HK-2 (cell line): ENCODE measurements around the gene PFKFB1.
"Not testable (repeated sequence)": the region's sequence is repeated elsewhere in the genome, so short reads cannot be mapped to it uniquely, and the experiment has no call there.

Experiments
- DNase-seq: peaks from one replicate; pipeline ENCODE4 v3.0.0-alpha.2; 2018; ENCODE audit not compliant: unreplicated experiment

PFKFB1 gene

DNA sequence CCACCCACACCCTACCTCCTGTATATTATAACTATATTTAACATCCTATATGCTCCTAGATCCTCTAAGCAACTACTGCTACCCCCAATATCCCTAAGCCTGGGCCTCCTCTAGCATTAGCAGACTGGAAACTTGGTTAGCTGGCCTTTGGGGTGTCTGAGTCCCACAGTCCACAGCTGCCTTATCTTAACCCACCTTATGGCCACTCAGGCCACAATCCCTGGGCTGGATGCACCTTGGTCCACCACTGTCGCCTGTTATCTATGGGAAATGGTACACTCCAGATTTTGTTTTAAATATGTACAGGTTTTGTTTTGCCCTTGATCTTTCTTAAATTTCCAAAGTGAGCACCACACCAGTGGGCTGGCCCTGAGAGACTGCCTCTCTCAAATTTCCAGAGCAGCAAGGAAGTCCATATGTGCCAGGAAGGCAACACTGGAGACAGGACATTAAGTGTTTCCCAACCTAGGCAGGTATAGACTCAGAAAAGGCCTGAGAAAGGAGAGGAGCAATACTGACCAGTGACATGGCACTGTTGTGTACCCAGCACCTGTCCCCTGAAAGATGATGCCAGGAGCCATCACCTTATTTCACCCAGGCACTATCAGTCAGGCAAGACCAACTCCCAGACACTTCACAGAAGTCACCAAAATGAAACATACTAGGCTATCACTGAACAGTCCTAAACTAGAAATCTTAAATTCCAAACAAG lies 921 bp downstream of the PFKFB1 start:
- no peak for DNase-seq

DNA sequence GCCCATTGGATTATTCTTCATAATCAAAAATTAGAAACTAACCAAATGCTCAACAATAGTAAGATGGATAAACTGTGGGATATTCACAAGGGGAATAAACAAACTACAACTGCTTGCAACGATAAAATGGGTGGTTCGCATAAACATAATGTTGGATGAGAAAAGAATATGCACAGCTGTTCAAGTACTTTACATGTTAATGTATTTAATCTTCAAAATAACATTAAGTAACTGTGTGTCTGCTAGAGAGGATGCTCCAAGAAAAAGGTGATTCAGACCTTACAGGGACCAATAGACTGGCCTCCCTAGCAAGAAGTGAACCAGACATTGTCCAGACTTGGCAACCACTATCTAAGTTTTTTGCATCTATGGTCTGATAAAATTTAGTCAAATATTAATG lies 2.3 kb downstream of the PFKFB1 start:
- DNase-seq, result no peak

DNA sequence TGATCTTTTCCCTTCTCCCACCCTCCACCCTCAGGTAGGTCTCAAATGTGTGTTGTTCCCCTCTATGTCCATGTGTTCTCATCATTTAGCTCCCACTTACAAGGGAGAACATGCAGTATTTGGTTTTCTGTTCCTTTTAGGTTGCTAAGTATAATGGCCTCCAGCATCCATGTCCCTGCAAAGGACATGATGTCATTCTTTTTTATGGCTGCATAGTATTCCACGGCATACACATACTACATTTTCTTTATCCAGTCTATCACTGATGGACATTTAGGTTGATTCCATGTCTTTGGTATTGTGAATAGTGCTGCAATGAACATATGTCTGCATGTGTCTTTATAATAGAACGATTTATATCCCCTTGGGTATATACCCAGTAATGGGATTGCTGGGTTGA lies 10.7 kb downstream of the PFKFB1 start:
- not testable (repeated sequence) for DNase-seq

DNA sequence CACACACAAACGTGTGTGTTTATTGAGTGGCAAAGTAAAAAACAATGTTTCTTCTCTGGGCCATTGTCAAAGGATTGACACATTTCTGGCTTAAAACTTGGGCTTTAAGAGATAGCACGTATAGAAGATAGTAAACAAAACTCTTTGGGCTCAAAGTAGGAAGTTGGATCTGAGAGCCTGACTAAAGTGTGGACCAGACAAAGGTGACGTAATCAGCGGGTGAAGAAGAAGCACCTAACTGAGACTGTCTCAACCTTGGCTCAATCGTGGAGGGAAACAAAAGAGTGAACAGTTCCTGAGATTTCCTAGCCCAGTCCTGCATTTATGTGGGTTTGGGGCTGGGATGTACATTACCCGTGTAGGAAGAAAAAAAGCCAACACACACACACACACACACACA lies 13.7 kb downstream of the PFKFB1 start:
- DNase-seq, result no peak

DNA sequence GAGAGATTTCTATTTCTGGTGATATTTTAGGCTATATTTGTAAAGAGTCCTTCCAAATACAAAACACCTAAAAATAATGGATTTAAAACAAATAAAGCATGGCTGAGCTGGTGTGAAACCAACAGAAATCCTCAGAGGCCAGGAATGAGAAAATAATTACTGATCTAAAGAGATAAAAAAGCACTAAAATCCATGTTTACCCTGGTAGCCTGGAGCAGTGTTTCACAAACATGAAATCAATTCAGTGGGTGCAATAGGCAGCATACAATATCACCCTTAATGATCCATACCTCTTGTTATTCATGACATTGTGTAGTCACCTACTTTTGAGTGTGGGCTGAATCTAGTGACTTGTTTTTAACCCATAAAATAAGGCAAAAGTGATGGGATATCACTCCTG lies 14.6 kb downstream of the PFKFB1 start:
- DNase-seq, result no peak

DNA sequence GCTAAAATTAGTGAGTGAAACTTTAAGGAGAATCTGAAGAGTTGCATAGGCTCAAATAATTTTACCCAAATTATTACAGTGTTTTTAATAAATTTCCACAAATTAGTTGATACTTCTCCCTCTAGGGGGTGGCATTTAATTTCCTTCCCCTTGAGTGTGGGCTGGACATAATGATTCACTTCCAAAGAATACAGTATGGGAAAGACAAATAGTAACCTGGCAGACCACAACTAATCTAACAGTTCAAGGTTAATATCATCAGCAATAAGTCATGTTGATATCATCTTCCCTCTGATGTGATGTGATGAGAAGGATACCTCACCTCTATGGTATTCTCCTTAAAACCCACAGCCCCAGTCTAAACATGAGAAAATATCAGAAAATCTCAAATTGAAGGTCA lies 15.5 kb downstream of the PFKFB1 start:
- no peak for DNase-seq

DNA sequence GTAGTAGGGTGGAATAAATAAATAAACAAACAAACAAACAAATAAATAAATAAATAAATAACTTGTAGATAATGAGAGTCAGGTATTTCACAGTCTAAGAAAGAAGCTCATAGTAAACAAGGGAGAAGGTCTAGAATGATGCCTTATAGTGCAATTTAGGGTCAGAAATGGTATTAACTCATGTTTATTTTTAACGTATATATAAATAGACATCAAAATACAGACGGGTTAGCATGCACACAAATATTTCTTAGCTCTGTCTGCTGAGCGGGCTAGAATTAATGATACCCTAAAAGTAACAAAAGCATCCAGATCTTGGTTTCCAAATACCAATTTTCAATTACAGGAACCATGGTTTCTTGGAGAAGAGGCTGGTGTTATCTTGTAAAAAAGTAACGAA lies 16.6 kb downstream of the PFKFB1 start:
- no peak for DNase-seq

DNA sequence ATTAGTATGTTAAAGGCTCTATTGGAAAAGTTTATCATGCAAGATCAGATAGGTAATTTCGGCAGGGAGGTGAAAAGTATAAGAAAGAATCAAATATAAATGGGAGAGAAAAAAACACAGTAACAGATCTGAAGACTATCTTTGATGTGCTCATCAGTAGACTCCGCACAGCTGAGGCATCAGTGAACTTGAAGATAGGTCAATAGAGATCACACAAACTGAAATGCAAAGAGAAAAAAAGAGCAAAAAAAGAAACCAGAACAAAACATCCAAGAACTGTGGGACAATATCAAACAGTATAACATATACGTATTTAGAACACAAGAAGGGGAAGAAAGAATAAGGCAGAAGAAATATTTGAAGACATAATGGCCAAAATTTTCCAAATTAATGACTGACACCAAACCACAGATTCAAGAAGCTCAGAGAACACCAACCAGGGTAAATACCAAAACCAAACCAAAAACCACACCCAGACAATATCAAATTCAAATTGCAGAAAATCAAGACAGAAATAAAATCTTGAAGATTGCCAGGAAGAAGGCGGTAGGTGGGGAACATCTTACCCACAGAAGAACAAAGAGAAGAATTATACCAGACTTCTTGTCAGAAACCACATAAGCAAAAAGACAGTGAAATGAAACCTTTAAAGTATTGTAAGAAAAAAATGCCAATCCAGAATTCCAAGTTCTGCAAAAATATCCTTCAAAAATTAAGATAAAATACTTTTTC lies 29.1 kb downstream of the PFKFB1 start:
- no peak for DNase-seq

DNA sequence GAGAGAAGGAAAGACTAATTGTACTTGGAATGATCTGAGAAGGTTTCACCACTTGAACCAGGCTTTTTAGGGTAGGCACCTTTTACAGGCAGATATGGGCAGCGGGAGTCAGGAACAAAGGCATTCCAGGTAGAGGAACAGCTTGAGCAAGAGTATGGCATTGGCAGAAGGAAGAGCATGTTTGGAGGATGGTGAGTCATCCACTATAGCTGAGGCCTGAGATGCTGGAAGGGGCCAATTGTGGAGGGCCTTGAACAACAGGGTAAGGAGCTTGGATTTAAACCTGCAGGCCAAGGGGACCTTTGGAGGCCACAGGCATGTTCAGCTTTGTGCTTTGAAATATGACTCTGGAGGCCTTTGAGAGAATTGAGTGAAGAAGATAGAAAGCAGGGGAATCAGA lies 32.2 kb downstream of the PFKFB1 start:
- no peak for DNase-seq

DNA sequence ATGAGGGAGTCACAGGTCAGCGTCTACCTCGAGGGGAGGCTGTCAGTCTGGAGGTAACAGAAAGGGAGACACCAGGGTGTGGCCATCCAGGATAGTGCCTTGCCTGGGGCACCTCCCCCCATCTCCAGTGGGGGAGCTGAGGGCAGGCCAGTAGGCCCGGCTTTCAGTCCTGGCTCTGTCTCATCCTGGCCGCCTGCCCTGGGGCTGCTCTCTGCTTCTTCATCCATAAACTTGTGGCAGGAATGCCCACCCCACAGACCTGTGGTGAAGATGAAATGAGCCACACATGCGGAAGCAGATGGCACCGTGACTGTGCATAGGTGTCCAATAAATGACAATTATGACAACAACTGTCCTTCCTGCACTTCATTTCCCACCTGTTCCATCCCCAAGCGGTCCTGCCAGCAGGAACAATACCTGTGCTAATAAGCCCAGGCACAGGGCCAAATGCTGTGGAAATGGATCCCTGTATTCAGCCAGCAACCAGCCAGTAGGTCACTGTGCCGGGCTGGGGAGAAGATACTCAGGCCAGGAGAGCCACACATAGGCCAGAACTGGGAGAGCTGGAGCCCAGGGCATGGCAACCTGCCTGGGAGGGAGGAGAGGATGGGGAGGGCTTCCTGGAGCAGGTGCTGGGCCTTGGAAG lies 43.1 kb downstream of the PFKFB1 start:
- no peak for DNase-seq

DNA sequence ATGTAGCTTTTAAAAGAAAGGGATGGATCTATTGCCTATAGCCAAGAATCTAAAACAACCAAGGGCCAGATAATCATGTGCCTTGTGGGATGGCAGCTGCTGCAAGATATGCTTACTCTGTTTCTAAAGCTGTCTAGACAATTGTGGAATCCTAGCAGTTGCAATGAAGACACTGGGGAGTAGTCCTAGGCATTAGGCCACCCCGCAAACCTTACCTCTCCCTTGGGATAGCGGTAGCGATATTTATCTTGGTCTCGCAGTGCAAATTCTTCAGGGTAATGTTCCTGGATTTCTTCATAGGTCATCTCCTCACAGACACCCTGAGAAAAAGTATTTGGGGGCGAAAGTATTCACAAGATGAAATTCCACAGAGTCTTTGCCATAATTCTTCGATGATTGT lies 48.8 kb downstream of the PFKFB1 start:
- no peak for DNase-seq

DNA sequence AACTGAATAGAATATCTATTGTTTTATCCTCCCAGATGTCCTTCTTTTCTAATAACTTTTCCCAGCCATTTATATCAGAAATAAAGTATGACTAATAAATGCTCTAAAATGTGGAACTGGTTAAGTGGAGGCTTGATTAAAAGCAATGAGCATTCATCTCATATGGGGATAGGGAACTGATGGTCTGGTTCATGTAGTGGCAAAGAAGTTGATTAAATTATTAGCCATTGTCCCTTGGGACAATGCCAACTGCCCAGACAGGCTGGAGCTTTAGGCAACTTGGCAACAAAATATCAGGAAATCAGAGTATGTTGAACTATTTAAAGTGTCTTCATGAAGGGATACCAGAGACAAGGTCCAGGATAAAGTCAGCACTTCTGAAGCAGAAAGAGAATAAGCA lies 49.2 kb downstream of the PFKFB1 start:
- DNase-seq, result no peak

DNA sequence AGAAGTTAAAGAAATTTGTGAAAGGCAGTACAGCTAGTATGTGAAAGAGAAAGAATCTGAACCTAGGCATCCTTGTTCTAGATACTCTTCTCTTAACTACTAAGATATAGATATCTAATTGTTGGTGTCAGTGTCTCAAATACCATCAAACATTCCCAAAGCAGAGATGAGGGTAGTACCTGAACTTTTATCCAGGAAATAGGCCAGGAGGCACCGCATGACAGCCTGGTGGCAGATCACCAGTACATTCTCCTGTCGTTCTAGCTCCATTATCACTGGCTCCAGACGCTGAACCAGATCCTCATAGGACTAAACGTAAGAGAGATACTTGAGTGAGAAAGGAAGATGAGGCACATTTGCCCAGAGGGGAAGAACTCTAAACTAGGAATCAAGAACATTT lies 56.6 kb downstream of the PFKFB1 start:
- no peak for DNase-seq

DNA sequence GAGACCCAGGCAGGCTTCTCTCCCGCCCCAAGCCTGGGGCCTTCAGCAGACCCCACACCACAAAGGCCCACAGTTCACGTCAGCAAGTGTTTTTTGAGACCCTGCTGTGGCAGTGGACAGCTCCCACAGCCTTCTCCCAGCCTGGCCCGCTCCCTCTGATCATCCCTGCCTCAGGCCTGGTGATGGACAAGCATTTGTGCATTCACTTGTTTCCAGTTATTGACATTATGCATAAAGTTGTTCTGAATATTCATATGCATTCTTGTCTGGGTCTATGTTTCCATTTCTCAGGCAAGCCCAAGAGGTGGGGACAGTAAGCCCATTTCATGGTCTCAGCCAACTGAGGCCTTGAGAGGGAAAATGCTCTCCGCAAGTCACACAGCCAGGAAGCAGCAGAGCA lies 58.7 kb downstream of the PFKFB1 start:
- no peak for DNase-seq

DNA sequence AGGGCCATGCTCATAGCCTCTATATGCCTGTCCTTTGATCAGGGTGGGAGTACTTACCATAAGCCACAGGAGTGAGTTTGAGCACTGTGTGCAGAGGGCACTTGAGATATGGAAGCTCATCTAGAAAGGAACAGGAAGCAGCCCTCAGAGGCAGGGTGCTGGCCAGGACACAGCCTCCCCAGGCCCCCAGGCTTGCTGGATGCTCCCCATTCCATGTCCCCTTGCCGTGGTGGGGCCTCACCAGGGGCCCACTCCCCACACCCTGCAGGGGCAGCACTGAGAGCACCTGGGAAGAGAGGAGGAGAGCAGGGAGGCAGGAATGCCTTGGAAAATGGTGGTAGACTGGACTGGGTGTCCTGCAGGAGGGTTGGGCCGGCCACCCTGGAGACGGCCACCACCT lies 59.1 kb downstream of the PFKFB1 start:
- DNase-seq, result no peak

DNA sequence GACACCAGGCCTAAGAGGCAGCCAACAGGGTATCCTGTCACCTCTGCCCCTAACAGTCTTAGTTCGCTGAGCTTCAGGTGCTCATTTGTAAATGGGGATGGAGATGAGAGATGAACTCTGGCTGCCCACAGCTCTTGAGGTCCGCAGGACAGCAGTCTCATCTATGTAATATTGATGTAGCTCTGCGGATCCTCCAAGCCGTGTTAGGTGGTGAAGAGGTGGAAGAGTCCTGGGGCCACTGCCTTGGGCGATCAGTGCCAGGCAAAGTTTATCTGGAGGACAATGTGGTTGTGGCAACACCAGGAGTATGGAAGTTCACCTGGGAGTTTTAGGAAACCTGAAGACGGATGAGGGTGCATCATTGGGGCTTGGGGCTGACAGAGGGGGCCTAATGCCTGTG lies 59.9 kb downstream of the PFKFB1 start:
- no peak for DNase-seq

DNA sequence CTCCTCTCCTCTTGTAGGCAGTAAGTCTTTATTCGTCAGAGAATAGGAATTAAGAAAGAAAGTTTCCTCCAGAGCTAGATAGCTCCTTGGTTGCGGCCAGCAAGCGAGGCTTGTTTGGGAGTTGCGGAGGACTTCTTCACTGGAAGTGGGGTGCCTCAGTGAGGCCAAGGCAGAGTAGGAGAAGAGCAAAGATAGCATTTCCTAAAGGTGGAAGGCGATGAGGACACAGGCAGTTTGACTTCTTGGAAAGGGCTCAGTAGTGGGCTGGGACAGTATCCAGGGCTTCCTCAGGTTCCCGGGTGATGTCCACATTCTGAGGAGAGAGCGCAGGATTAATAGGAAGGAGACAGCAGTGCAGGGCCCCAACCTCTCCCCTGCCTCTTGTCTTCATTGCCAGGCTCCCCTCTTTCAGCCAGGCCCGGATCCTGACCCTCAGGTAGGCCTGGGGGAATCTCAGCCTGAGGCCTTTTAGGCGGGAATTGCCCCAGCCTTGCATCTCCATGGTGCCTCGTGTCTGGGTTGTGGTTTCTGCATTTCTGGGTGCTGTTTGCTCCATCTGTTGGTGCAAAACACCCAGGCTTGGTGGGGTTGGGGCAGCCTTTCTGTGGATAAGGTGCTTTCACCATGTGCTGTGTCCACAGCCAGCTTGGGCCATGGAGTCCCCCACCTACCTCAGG lies 60.7 kb downstream of the PFKFB1 start:
- DNase-seq, result no peak

DNA sequence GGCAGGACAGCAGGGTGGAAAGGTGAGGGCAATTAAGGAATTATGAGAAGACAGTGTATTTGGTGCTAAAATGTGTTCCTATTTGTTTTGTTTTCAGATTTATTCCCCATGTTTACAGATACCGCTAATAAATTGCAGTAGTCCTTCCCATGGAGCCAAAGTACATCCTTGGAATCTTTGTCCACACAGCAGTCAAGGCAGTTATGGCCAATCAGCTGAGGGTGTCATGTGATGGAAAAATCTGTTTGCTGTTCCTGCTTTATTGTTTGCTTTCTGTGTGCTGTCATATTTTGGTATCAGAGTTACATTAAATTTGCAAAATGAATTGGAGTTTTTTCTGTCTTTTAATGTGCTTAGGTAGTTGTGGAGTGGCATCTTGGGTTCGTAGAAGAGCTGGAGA lies 62.9 kb downstream of the PFKFB1 start:
- no peak for DNase-seq

DNA sequence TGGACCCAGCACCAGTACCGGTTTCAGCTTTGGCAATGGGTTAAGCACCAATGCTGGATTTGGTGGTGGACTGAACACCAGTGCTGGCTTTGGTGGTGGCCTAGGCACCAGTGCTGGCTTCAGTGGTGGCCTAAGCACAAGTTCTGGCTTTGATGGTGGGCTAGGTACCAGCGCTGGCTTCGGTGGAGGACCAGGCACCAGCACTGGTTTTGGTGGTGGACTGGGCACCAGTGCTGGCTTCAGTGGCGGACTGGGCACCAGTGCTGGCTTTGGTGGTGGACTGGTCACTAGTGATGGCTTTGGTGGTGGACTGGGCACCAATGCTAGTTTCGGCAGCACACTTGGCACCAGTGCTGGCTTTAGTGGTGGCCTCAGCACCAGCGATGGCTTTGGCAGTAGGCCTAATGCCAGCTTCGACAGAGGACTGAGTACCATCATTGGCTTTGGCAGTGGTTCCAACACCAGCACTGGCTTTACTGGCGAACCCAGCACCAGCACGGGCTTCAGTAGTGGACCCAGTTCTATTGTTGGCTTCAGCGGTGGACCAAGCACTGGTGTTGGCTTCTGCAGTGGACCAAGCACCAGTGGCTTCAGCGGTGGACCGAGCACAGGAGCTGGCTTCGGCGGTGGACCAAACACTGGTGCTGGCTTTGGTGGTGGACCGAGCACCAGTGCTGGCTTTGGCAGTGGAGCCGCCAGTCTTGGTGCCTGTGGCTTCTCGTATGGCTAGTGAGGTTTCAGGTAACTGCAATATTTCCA lies 63.5 kb downstream of the PFKFB1 start:
- DNase-seq, result no peak

DNA sequence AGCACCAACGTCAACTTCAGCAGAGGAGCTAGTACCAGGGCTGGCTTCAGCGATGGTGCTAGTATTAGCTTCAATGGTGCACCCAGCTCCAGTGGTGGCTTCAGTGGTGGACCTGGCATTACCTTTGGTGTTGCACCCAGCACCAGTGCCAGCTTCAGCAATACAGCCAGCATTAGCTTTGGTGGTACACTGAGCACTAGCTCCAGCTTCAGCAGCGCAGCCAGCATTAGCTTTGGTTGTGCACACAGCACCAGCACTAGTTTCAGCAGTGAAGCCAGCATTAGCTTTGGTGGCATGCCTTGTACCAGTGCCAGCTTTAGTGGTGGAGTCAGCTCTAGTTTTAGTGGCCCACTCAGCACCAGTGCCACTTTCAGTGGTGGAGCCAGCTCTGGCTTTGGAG lies 65.1 kb downstream of the PFKFB1 start:
- no peak for DNase-seq

DNA sequence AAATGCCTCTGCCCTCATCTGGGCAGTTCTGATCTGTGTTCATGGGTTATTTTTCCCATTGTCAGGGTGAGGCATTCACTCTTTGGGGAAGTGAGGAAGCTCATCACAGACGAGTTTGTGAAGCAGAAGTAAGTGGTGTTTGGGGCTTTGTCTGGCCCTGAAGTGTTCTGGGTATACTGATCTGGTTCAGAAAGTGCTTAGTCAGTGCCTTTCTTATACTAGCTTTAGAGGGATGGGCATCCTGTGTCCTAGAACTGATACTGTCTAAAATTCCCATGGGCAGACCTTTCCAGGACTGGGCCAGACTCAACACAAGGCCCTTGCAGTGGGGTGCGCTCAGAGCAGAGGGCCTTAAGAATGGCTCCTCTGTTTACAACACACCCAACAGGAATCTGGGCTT lies 67.0 kb downstream of the PFKFB1 start:
- DNase-seq, result no peak

DNA sequence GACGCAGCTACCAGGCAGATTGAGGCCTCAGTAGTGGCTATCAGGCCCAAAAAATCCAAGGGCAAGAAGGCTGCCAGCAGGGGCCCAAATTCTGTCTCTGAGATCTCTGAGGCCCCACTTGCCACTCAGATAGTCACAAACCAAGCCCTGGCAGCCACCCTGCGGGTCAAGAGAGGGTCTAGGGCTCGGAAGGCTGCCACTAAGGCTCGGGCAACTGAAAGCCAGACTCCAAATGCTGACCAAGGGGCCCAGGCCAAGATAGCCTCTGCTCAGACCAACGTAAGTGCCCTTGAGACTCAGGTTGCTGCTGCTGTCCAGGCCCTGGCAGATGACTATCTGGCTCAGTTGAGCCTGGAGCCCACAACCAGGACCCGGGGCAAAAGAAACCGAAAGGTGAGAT lies 70.6 kb downstream of the PFKFB1 start:
- DNase-seq, result no peak
